Testis (tissue), 3 donors: ENCODE results near the gene CDH23. TPM values are rescaled to one million over a fixed set of nuclear protein-coding genes. Genes with fewer than 3 reads are reported as not detected.

ENCODE experiments used
- DNase-seq: peaks from one replicate; pipeline ENCODE4 v3.0.0-alpha.2; 2019
- H3K27ac ChIP-seq, 2 donors: fragments of 200-600 bp; sonication (generic); one replicate each; pipeline ENCODE4 v1.5.1; 2019
- H3K27me3 ChIP-seq: fragments of 200-600 bp; sonication (generic); one replicate; pipeline ENCODE4 v1.5.1; 2019
- H3K36me3 ChIP-seq: fragments of 200-600 bp; sonication (generic); one replicate; pipeline ENCODE4 v1.5.1; 2017; ENCODE audit warnings: low read depth; ENCODE audit errors: missing control alignments
- H3K4me1 ChIP-seq: fragments of 200-600 bp; sonication (generic); one replicate; pipeline ENCODE4 v1.5.1; 2019
- H3K4me3 ChIP-seq, 2 donors: fragments of 200-600 bp; sonication (generic); one replicate each; pipeline ENCODE4 v1.5.1; 2017 to 2019
- H3K9me3 ChIP-seq: fragments of 200-600 bp; sonication (generic); one replicate; pipeline ENCODE4 v1.5.1; 2017
- CTCF ChIP-seq, 3 experiments: fragments of 450-650 bp in 2 of 3; fragments of 200-600 bp in 1 of 3; sonication (generic) in 1 of 3; IDR thresholded peaks; one replicate each; pipeline ENCODE4 v1.5.1; 2016 to 2019; ENCODE audit warnings: antibody characterized with exemption in 3 of 3, mild to moderate bottlenecking in 2 of 3, moderate library complexity in 1 of 3
- POLR2A ChIP-seq: fragments of 450-650 bp; IDR thresholded peaks from one replicate; pipeline ENCODE4 v1.6.1; 2017; ENCODE audit warnings: antibody characterized with exemption, mild to moderate bottlenecking, moderate library complexity
- WGBS, 2 donors: methylation state at CpG; one replicate each; pipeline ENCODE4 v1.1.5; 2018; 5-methylcytosine and 5-hydroxymethylcytosine counted together
- intact Hi-C: fragments of 100-400 bp; cut with DNase I; formaldehyde crosslinking; loops from one replicate; pipeline ENCODE4 v1.15.1; 2023; ENCODE audit warnings: low total_unique reads
- polyA plus RNA-seq: library from polyadenylated mRNA; stranded (reverse); fragments of 350-450 nt; fragmentation: Illumina TruSeq; extraction: RNeasy Lipid Tissue Mini Kit (QIAGEN cat#74804); gene quantifications from one replicate; pipeline ENCODE4 v1.2.3, GENCODE V29; 2014; ENCODE audit warnings: low read depth, low replicate concordance; ENCODE audit not compliant: insufficient read depth
- total RNA-seq, 2 donors: library from RNA; depleted of rRNA; stranded (reverse); fragments of >200 nt; gene quantifications; one replicate each; pipeline ENCODE4 v1.2.3, GENCODE V29; 2016

The CDH23 gene
- total and polyA plus RNA-seq, 3 donors from 2014 or later, result 29.8 to 125 (median 81.7) TPM

- no peak overlapping the region for H3K4me3 ChIP-seq
- intact Hi-C loops, result no loop called here
- 81 to 97% methylated on average over 4 of the region's 4 CpGs for WGBS, 2 donors
- no peak for DNase-seq
- no peak for TF ChIP-seq POLR2A
- TF ChIP-seq CTCF (IDR thresholded peaks at IDR 0.05), result no peak
- no peak overlapping the region for H3K27ac ChIP-seq
- H3K4me1 ChIP-seq, result peaks cover 5% of the 10 kb centered on the region
- H3K36me3 ChIP-seq, result no peaks in the 10 kb centered on the region
- H3K27me3 ChIP-seq, result no peaks in the 10 kb centered on the region
- no peaks in the 10 kb centered on the region for H3K9me3 ChIP-seq
These were observed 207.0 kb downstream of the CDH23 start for GRCh38 chr10:71603754-71604153.

- Histone ChIP-seq H3K36me3 (no peaks in the 10 kb centered on the region), H3K27me3 (no peaks in the 10 kb centered on the region), H3K9me3 (no peaks in the 10 kb centered on the region), H3K27ac (no peak overlapping the region), H3K4me3 (no peak overlapping the region), H3K4me1 (no peaks in the 10 kb centered on the region)
- DNase-seq, result no peak
- 88 to 97% methylated on average over 8 of the region's 8 CpGs for WGBS, 2 donors
- intact Hi-C loops, result no loop called here
- TF ChIP-seq CTCF (IDR thresholded peaks at IDR 0.05) (no peak), POLR2A (no peak)
These were observed 207.8 kb downstream of the CDH23 start for GRCh38 chr10:71604324-71605018.

- no peak for DNase-seq
- WGBS, 2 donors, result 87 to 88% methylated on average over 2 of the region's 2 CpGs
These were observed 208.7 kb downstream of the CDH23 start for GRCh38 chr10:71605263-71605962.

GRCh38 chr10:71606257-71607081 lies 209.7 kb downstream of the CDH23 start:
- Histone ChIP-seq H3K4me3 (no peak overlapping the region), H3K27ac (no peak overlapping the region), H3K4me1 (no peaks in the 10 kb centered on the region), H3K9me3 (no peaks in the 10 kb centered on the region), H3K36me3 (no peaks in the 10 kb centered on the region), H3K27me3 (no peaks in the 10 kb centered on the region)
- WGBS, 2 donors, result 82 to 86% methylated on average over 7 to 9 of the region's 9 CpGs
- no peak for TF ChIP-seq POLR2A
- no peak for TF ChIP-seq CTCF (IDR thresholded peaks at IDR 0.05)
- DNase-seq, result no peak
- intact Hi-C loops, result no loop called here

More at GRCh38 chr10:71605263-71605962, 208.7 kb downstream of the CDH23 start:
- intact Hi-C loops, result no loop called here
- Histone ChIP-seq H3K4me3 (no peak overlapping the region), H3K4me1 (no peaks in the 10 kb centered on the region), H3K36me3 (no peaks in the 10 kb centered on the region), H3K27ac (no peak overlapping the region), H3K27me3 (no peaks in the 10 kb centered on the region), H3K9me3 (no peaks in the 10 kb centered on the region)
- no peak for TF ChIP-seq POLR2A
- no peak for TF ChIP-seq CTCF (IDR thresholded peaks at IDR 0.05)
